Peyer's patch (tissue), 4 donors: ENCODE results near the gene ARID1B.

Experiments
- POLR2A ChIP-seq, 2 donors: fragments of 450-650 bp; IDR thresholded peaks; one replicate each; pipeline ENCODE4 v1.5.1; 2017; ENCODE audit warnings: antibody characterized with exemption in 2 of 2, mild to moderate bottlenecking in 2 of 2, moderate library complexity in 2 of 2
- TF ChIP-seq, protein P1 (sequence below), 6 experiments: fragments of 450-650 bp in 4 of 6; fragments of 200-600 bp in 2 of 6; sonication (generic) in 1 of 6; IDR thresholded peaks; one replicate each; pipeline ENCODE4 v1.5.1; 2017 to 2019; ENCODE audit warnings: antibody characterized with exemption in 6 of 6, mild to moderate bottlenecking in 3 of 6, moderate library complexity in 1 of 6

DNA sequence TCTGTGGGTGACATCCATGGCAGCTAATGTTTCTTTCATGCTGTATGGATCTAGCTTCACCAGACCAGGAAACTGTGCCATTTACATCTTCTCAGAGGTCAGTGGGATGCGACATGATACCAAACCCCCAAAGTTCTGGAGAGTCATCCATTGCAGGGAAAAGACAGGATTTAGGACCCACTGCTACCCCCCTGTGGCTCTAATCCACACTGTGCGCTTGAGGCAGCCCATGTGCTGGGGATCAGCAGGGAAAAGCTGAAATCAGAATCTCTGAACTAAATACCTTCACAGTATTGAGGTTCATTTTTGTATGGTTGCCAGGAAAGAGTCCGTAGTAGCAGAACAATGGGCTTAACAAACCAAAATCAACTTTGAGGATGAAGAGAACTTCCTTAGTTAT, 381.7 kb downstream of the ARID1B start:
- TF ChIP-seq, protein P1, sequence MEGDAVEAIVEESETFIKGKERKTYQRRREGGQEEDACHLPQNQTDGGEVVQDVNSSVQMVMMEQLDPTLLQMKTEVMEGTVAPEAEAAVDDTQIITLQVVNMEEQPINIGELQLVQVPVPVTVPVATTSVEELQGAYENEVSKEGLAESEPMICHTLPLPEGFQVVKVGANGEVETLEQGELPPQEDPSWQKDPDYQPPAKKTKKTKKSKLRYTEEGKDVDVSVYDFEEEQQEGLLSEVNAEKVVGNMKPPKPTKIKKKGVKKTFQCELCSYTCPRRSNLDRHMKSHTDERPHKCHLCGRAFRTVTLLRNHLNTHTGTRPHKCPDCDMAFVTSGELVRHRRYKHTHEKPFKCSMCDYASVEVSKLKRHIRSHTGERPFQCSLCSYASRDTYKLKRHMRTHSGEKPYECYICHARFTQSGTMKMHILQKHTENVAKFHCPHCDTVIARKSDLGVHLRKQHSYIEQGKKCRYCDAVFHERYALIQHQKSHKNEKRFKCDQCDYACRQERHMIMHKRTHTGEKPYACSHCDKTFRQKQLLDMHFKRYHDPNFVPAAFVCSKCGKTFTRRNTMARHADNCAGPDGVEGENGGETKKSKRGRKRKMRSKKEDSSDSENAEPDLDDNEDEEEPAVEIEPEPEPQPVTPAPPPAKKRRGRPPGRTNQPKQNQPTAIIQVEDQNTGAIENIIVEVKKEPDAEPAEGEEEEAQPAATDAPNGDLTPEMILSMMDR (IDR thresholded peaks at IDR 0.05) = no peak
- TF ChIP-seq POLR2A (IDR thresholded peaks at IDR 0.05) = no peak
